Renal cortex interstitium (tissue), 11 donors: Measurements from ENCODE around the gene MTA1. TPM values are rescaled to one million over a fixed set of nuclear protein-coding genes. Genes with fewer than 3 reads are reported as not detected.

Experiments used
- DNase-seq, 11 donors: peaks; one replicate each; pipeline ENCODE4 v3.0.0-alpha.2; 2013; ENCODE audit warnings: low read depth in 9 of 11, low spot score in 4 of 11; ENCODE audit errors: extremely low read depth in 1 of 11
- polyA plus RNA-seq, 3 donors: library from polyadenylated mRNA; unstranded; fragments of 120-200 nt; gene quantifications; one replicate each; pipeline ENCODE4 v1.2.1, GENCODE V29; 2013; ENCODE audit not compliant: insufficient read length in 3 of 3

The MTA1 gene
- polyA plus RNA-seq, 3 donors: 106 to 169 (median 134) TPM

- DNase-seq: no peak
Measured at GRCh38 chr14:105450864-105451720, 31.5 kb downstream of the MTA1 start.

- DNase-seq: no peak
Measured at GRCh38 chr14:105452963-105453362, 33.3 kb downstream of the MTA1 start.

GRCh38 chr14:105453847-105454246 is 34.2 kb downstream of the MTA1 start:
- DNase-seq: no peak

- DNase-seq: no peak
Measured at GRCh38 chr14:105455086-105455640, 35.5 kb downstream of the MTA1 start.

GRCh38 chr14:105455766-105456660 is 36.4 kb downstream of the MTA1 start:
- DNase-seq: no peak

GRCh38 chr14:105456736-105457617 is 37.4 kb downstream of the MTA1 start:
- DNase-seq: no peak

GRCh38 chr14:105458010-105458409 is 38.4 kb downstream of the MTA1 start:
- DNase-seq: no peak

GRCh38 chr14:105458571-105458970 is 38.9 kb downstream of the MTA1 start:
- no peak for DNase-seq

GRCh38 chr14:105460116-105460515 is 40.5 kb downstream of the MTA1 start:
- DNase-seq: no peak

- DNase-seq: no peak
Measured at GRCh38 chr14:105460616-105461015, 41.0 kb downstream of the MTA1 start.

- no peak for DNase-seq
Measured at GRCh38 chr14:105461903-105462302, 42.3 kb downstream of the MTA1 start.

- no peak for DNase-seq
Measured at GRCh38 chr14:105464501-105464900, 44.9 kb downstream of the MTA1 start.

- DNase-seq: no peak
Measured at GRCh38 chr14:105465209-105466031, 45.8 kb downstream of the MTA1 start.

GRCh38 chr14:105466531-105467248 is 47.1 kb downstream of the MTA1 start:
- no peak for DNase-seq

- DNase-seq: no peak
Measured at GRCh38 chr14:105467249-105467941, 47.8 kb downstream of the MTA1 start.

- DNase-seq: no peak
Measured at GRCh38 chr14:105467942-105468471, 48.4 kb downstream of the MTA1 start.
